SK-N-SH treated with all-trans-retinoic acid at 6 μM for 48 hours (cell line): ENCODE data around the gene FYCO1.
A peak's percentile ranks its signal among the peaks of the same experiment; 100 is the strongest.

Experiments
- ATAC-seq: fragments of 200-7000 bp; cut with Tn5 transposase; 3 replicates; pipeline ENCODE4 v1.9.1; 2020; ENCODE audit warnings: mild to moderate bottlenecking, moderate library complexity
- ARNTL ChIP-seq: fragments of 450-650 bp; formaldehyde crosslinking; IDR thresholded peaks from 2 replicates; pipeline ENCODE4 v1.5.0; 2020; ENCODE audit warnings: low read depth, mild to moderate bottlenecking, moderate library complexity, borderline replicate concordance
- BACH2 ChIP-seq: fragments of 250-450 bp; sonication (Bioruptor Pico); IDR thresholded peaks from 2 replicates; pipeline ENCODE4 v1.9.0; 2021; ENCODE audit warnings: mild to moderate bottlenecking, borderline replicate concordance
- CSDC2 ChIP-seq: fragments of 250-450 bp; sonication (Bioruptor Pico); IDR thresholded peaks from 2 replicates; pipeline ENCODE4 v1.5.0; 2020; ENCODE audit warnings: mild to moderate bottlenecking, moderate library complexity
- ESRRG ChIP-seq: fragments of 250-450 bp; sonication (Bioruptor Pico); IDR thresholded peaks from 2 replicates; pipeline ENCODE4 v1.6.1; 2021; ENCODE audit warnings: mild to moderate bottlenecking
- GLIS3 ChIP-seq: fragments of 250-450 bp; sonication (Bioruptor Pico); IDR thresholded peaks from 2 replicates; pipeline ENCODE4 v1.5.0; 2020; ENCODE audit warnings: mild to moderate bottlenecking, moderate library complexity
- ISL1 ChIP-seq: fragments of 250-450 bp; sonication (Bioruptor Pico); IDR thresholded peaks from 2 replicates; pipeline ENCODE4 v2.1.2; 2022; ENCODE audit warnings: mild to moderate bottlenecking, moderate library complexity
- PPARA ChIP-seq: fragments of 250-450 bp; sonication (Bioruptor Pico); IDR thresholded peaks from 2 replicates; pipeline ENCODE4 v1.5.0; 2020; ENCODE audit warnings: mild to moderate bottlenecking, borderline replicate concordance
- RARB ChIP-seq: fragments of 250-450 bp; sonication (Bioruptor Pico); IDR thresholded peaks from 2 replicates; pipeline ENCODE4 v1.8.0; 2021; ENCODE audit warnings: mild to moderate bottlenecking, moderate library complexity
- SNAI2 ChIP-seq: fragments of 250-450 bp; sonication (Bioruptor Pico); IDR thresholded peaks from 2 replicates; pipeline ENCODE4 v1.5.0; 2020; ENCODE audit warnings: mild to moderate bottlenecking, moderate library complexity
- TCF4 ChIP-seq: fragments of 250-450 bp; sonication (Bioruptor Pico); IDR thresholded peaks from 2 replicates; pipeline ENCODE4 v1.8.0; 2021; ENCODE audit warnings: mild to moderate bottlenecking, moderate library complexity, borderline replicate concordance
- TOX ChIP-seq: fragments of 250-450 bp; sonication (Bioruptor Pico); IDR thresholded peaks from 2 replicates; pipeline ENCODE4 v1.8.0; 2021; ENCODE audit warnings: mild to moderate bottlenecking, moderate library complexity, borderline replicate concordance
- TSHZ2 ChIP-seq: fragments of 250-450 bp; sonication (Bioruptor Pico); IDR thresholded peaks from 2 replicates; pipeline ENCODE4 v1.5.0; 2020; ENCODE audit warnings: mild to moderate bottlenecking, moderate library complexity
- ZC3H10 ChIP-seq: fragments of 250-450 bp; sonication (Bioruptor Pico); IDR thresholded peaks from 2 replicates; pipeline ENCODE4 v1.5.1; 2021; ENCODE audit warnings: mild to moderate bottlenecking, moderate library complexity
- ZFP30 ChIP-seq: fragments of 450-650 bp; formaldehyde crosslinking; IDR thresholded peaks from 2 replicates; pipeline ENCODE4 v1.5.0; 2022; ENCODE audit warnings: mild to moderate bottlenecking, moderate library complexity
- ZNF565 ChIP-seq: fragments of 450-650 bp; formaldehyde crosslinking; conservative IDR thresholded peaks from 2 replicates; pipeline ENCODE4 v1.5.0; 2020; ENCODE audit warnings: low read depth, mild to moderate bottlenecking, moderate library complexity
- ZNF70 ChIP-seq: fragments of 450-650 bp; formaldehyde crosslinking; IDR thresholded peaks from 2 replicates; pipeline ENCODE4 v1.5.0; 2020; ENCODE audit warnings: mild to moderate bottlenecking, moderate library complexity
- ZNF8 ChIP-seq: fragments of 450-650 bp; formaldehyde crosslinking; IDR thresholded peaks from 2 replicates; pipeline ENCODE4 v1.5.0; 2020; ENCODE audit warnings: mild to moderate bottlenecking, moderate library complexity
- TF ChIP-seq, protein P1 (sequence below): fragments of 250-450 bp; sonication (Bioruptor Pico); IDR thresholded peaks from 2 replicates; pipeline ENCODE4 v1.8.0; 2021; ENCODE audit warnings: low read depth, mild to moderate bottlenecking, moderate library complexity, borderline replicate concordance
- TF ChIP-seq, protein P2 (sequence below): fragments of 250-450 bp; sonication (Bioruptor Pico); IDR thresholded peaks from 2 replicates; pipeline ENCODE4 v1.8.0; 2020; ENCODE audit warnings: mild to moderate bottlenecking, moderate library complexity, borderline replicate concordance
- TF ChIP-seq, protein P3 (sequence below): fragments of 250-450 bp; sonication (Bioruptor Pico); IDR thresholded peaks from 2 replicates; pipeline ENCODE4 v1.5.1; 2021; ENCODE audit warnings: mild to moderate bottlenecking, moderate library complexity
- TF ChIP-seq, protein P4 (sequence below): fragments of 250-450 bp; sonication (Bioruptor Pico); IDR thresholded peaks from 2 replicates; pipeline ENCODE4 v1.5.1; 2020; ENCODE audit warnings: low read depth, mild to moderate bottlenecking, moderate library complexity

FYCO1 gene

GRCh38 chr3:45923755-45924154 is 71.9 kb downstream of the FYCO1 start:
- TF ChIP-seq ESRRG (CRISPR knock-in tag) (no peak), BACH2 (no peak), ZNF70 (no peak), RARB (CRISPR knock-in tag) (no peak), ZC3H10 (CRISPR knock-in tag) (no peak), ZFP30 (no peak), ZNF8 (CRISPR knock-in tag) (no peak), PPARA (CRISPR knock-in tag) (no peak), TCF4 (CRISPR knock-in tag) (no peak), ZNF565 (no peak), TOX (CRISPR knock-in tag) (no peak), GLIS3 (CRISPR knock-in tag) (no peak)
- TF ChIP-seq, protein P1, sequence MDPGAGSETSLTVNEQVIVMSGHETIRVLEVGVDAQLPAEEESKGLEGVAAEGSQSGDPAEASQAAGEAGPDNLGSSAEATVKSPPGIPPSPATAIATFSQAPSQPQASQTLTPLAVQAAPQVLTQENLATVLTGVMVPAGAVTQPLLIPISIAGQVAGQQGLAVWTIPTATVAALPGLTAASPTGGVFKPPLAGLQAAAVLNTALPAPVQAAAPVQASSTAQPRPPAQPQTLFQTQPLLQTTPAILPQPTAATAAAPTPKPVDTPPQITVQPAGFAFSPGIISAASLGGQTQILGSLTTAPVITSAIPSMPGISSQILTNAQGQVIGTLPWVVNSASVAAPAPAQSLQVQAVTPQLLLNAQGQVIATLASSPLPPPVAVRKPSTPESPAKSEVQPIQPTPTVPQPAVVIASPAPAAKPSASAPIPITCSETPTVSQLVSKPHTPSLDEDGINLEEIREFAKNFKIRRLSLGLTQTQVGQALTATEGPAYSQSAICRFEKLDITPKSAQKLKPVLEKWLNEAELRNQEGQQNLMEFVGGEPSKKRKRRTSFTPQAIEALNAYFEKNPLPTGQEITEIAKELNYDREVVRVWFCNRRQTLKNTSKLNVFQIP (CRISPR knock-in tag) = no peak
- TF ChIP-seq, protein P2, sequence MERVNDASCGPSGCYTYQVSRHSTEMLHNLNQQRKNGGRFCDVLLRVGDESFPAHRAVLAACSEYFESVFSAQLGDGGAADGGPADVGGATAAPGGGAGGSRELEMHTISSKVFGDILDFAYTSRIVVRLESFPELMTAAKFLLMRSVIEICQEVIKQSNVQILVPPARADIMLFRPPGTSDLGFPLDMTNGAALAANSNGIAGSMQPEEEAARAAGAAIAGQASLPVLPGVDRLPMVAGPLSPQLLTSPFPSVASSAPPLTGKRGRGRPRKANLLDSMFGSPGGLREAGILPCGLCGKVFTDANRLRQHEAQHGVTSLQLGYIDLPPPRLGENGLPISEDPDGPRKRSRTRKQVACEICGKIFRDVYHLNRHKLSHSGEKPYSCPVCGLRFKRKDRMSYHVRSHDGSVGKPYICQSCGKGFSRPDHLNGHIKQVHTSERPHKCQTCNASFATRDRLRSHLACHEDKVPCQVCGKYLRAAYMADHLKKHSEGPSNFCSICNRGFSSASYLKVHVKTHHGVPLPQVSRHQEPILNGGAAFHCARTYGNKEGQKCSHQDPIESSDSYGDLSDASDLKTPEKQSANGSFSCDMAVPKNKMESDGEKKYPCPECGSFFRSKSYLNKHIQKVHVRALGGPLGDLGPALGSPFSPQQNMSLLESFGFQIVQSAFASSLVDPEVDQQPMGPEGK = no peak
- TF ChIP-seq, protein P3, sequence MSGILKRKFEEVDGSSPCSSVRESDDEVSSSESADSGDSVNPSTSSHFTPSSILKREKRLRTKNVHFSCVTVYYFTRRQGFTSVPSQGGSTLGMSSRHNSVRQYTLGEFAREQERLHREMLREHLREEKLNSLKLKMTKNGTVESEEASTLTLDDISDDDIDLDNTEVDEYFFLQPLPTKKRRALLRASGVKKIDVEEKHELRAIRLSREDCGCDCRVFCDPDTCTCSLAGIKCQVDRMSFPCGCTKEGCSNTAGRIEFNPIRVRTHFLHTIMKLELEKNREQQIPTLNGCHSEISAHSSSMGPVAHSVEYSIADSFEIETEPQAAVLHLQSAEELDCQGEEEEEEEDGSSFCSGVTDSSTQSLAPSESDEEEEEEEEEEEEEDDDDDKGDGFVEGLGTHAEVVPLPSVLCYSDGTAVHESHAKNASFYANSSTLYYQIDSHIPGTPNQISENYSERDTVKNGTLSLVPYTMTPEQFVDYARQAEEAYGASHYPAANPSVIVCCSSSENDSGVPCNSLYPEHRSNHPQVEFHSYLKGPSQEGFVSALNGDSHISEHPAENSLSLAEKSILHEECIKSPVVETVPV (CRISPR knock-in tag) = no peak
- TF ChIP-seq, all 23 proteins: peak for 0
- ATAC-seq = peak; percentile 46

DNA sequence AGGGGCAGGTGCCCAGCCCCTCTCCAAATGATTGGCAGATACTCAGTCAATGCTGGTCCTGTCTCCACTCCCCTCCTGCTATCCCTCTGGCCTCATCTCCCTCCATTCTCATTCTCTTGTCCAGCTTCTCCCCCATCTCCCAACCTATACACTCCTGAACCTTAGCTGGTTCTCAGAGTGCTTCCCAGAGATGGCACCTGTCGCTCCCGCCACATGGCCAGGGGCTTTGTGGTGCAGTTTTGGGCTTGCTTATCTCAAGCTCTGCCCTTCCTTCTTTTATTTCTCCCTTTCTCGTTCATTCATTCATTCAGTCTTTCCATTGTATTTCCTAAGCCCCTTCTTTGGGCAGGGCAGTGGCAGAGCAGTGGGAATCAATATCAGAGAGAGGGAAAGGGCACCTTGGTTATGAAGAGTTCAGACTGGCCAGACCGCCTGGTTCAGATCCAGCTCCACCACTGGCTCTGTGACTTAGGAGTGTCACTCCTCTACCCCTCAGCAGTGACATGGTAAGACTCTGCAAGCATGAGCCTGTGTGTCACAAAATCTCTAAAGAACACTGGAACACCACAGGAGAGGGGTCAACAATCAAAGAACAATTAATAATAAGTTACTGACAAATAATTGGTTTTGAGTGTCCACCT is 72.6 kb downstream of the FYCO1 start:
- no peak for ATAC-seq
- TF ChIP-seq ISL1 (CRISPR knock-in tag) = no peak
- no peak for TF ChIP-seq ZFP30
- TF ChIP-seq ZNF8 (CRISPR knock-in tag) = no peak
- TF ChIP-seq ESRRG (CRISPR knock-in tag) = no peak
- no peak for TF ChIP-seq GLIS3 (CRISPR knock-in tag)
- TF ChIP-seq, protein P2 = no peak
- no peak for TF ChIP-seq ARNTL (CRISPR knock-in tag)
- TF ChIP-seq TCF4 (CRISPR knock-in tag) = no peak
- TF ChIP-seq, all 23 proteins: peak for 0

- ATAC-seq = no peak
- no peak for TF ChIP-seq CSDC2 (CRISPR knock-in tag)
These were observed 73.6 kb downstream of the FYCO1 start for GRCh38 chr3:45922039-45922326.

- no peak for ATAC-seq
- TF ChIP-seq RARB (CRISPR knock-in tag) (no peak), ZNF8 (CRISPR knock-in tag) (no peak), TSHZ2 (CRISPR knock-in tag) (no peak), TCF4 (CRISPR knock-in tag) (no peak), BACH2 (no peak), SNAI2 (CRISPR knock-in tag) (no peak), GLIS3 (CRISPR knock-in tag) (no peak), ESRRG (CRISPR knock-in tag) (no peak)
- TF ChIP-seq, protein P2 = no peak
- TF ChIP-seq, protein P4, sequence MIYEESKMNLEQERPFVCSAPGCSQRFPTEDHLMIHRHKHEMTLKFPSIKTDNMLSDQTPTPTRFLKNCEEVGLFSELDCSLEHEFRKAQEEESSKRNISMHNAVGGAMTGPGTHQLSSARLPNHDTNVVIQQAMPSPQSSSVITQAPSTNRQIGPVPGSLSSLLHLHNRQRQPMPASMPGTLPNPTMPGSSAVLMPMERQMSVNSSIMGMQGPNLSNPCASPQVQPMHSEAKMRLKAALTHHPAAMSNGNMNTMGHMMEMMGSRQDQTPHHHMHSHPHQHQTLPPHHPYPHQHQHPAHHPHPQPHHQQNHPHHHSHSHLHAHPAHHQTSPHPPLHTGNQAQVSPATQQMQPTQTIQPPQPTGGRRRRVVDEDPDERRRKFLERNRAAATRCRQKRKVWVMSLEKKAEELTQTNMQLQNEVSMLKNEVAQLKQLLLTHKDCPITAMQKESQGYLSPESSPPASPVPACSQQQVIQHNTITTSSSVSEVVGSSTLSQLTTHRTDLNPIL = no peak
These were observed 74.2 kb downstream of the FYCO1 start for GRCh38 chr3:45921158-45922038.
